Keratinocyte (primary cell): ENCODE data around the gene OTUD5. TPM values are rescaled to one million over a fixed set of nuclear protein-coding genes. Genes with fewer than 3 reads are reported as not detected.

Experiments used
- DNase-seq: peaks from one replicate; pipeline ENCODE4 v3.0.0-alpha.2; 2011; ENCODE audit warnings: low read depth, missing footprints, low spot score
- FAIRE-seq: peaks from 2 replicates; lab custom pipeline; 2011; peaks lifted over from hg19 to GRCh38; lab: Jason Lieb, UNC
- H2AFZ ChIP-seq: 2 replicates; pipeline ENCODE4 v1.6.0; 2012; ENCODE audit warnings: low read length, control low read depth, inconsistent platforms; ENCODE audit not compliant: control insufficient read depth
- H3K27ac ChIP-seq: 2 replicates; pipeline ENCODE4 v1.5.1; 2011; ENCODE audit warnings: low read length; ENCODE audit not compliant: control insufficient read depth, insufficient read depth
- H3K27me3 ChIP-seq: 3 replicates; pipeline ENCODE4 v1.6.0; 2011; ENCODE audit warnings: low read length; ENCODE audit not compliant: control insufficient read depth, insufficient read depth; ENCODE audit errors: extremely low read depth
- H3K36me3 ChIP-seq, 2 experiments: 2 replicates in 1 of 2; 3 replicates in 1 of 2; pipeline ENCODE4 v1.5.1; 2011; ENCODE audit warnings: low read length in 2 of 2, mild to moderate bottlenecking in 1 of 2; ENCODE audit not compliant: control insufficient read depth in 2 of 2, insufficient read depth in 2 of 2; ENCODE audit errors: extremely low read depth in 1 of 2
- H3K4me1 ChIP-seq: 3 replicates; pipeline ENCODE4 v1.5.1; 2011; ENCODE audit warnings: low read length; ENCODE audit not compliant: control insufficient read depth, insufficient read depth; ENCODE audit errors: extremely low read depth
- H3K4me2 ChIP-seq: 3 replicates; pipeline ENCODE4 v1.6.0; 2011; ENCODE audit warnings: low read depth, low read length; ENCODE audit not compliant: control insufficient read depth, insufficient read depth; ENCODE audit errors: extremely low read depth
- H3K4me3 ChIP-seq, 3 experiments: fragments of 200-600 bp in 1 of 3; sonication (generic) in 1 of 3; 2 replicates in 2 of 3; 3 replicates in 1 of 3; pipeline ENCODE4 v1.5.1; 2011 to 2016; ENCODE audit warnings: low read length in 3 of 3, mild to moderate bottlenecking in 3 of 3, control low read depth in 2 of 3, inconsistent platforms in 1 of 3, low read depth in 1 of 3, mixed read lengths in 1 of 3, mixed run types in 1 of 3, moderate library complexity in 1 of 3; ENCODE audit not compliant: control insufficient read depth in 2 of 3, insufficient read depth in 2 of 3; ENCODE audit errors: extremely low read depth in 1 of 3
- H3K79me2 ChIP-seq: 2 replicates; pipeline ENCODE4 v1.6.0; 2012; ENCODE audit warnings: low read length; ENCODE audit not compliant: control insufficient read depth, insufficient read depth
- H3K9ac ChIP-seq: 3 replicates; pipeline ENCODE4 v1.6.0; 2011; ENCODE audit warnings: low read length; ENCODE audit not compliant: control insufficient read depth, insufficient read depth; ENCODE audit errors: extremely low read depth
- H3K9me1 ChIP-seq: 3 replicates; pipeline ENCODE4 v1.6.0; 2011; ENCODE audit warnings: low read length; ENCODE audit not compliant: control insufficient read depth, insufficient read depth; ENCODE audit errors: extremely low read depth
- H3K9me3 ChIP-seq: 2 replicates; pipeline ENCODE4 v1.5.1; 2012; ENCODE audit warnings: low read depth, low read length; ENCODE audit not compliant: control insufficient read depth
- H4K20me1 ChIP-seq: 3 replicates; pipeline ENCODE4 v1.6.0; 2011; ENCODE audit warnings: low read length; ENCODE audit not compliant: control insufficient read depth, insufficient read depth; ENCODE audit errors: extremely low read depth
- CTCF ChIP-seq, 3 experiments: IDR thresholded peaks in 1 of 3; conservative IDR thresholded peaks in 1 of 3; optimal IDR thresholded peaks in 1 of 3; 2 replicates in 2 of 3; 3 replicates in 1 of 3; pipeline versions ENCODE3 to v1.5.1; 2011; ENCODE audit warnings: low read length in 3 of 3, mild to moderate bottlenecking in 3 of 3, moderate library complexity in 2 of 3, control low read depth in 1 of 3, inconsistent platforms in 1 of 3; ENCODE audit not compliant: insufficient read depth in 2 of 3; ENCODE audit errors: extremely low read depth in 1 of 3
- EZH2 ChIP-seq: IDR thresholded peaks from one replicate; pipeline ENCODE4 v1.6.1; 2012; ENCODE audit warnings: inconsistent platforms, mild to moderate bottlenecking, low read length, moderate library complexity
- dilution Hi-C: fragments of 300-500 bp; cut with MboI; formaldehyde crosslinking; loops from one replicate; pipeline ENCODE4 v1.7.0; 2020; ENCODE audit warnings: low sequenced_read_pairs; ENCODE audit not compliant: extremely low pct_ligation_motif_present
- polyA plus RNA-seq, 5 experiments: library from polyadenylated mRNA; depleted of rRNA in 3 of 5; stranded (reverse) in 3 of 5; stranded (forward) in 1 of 5; unstranded in 1 of 5; fragments of >200 nt; gene quantifications; 1 replicate in 1 of 5; 2 replicates in 3 of 5; 3 replicates in 1 of 5; pipeline versions ENCODE4 v1.2.1 to v1.2.3, GENCODE V29; 2011 to 2012; ENCODE audit warnings: missing spikeins in 2 of 5, low read depth in 1 of 5, low replicate concordance in 1 of 5

Gene OTUD5
- polyA plus RNA-seq, 1 donor (not counting 4 experiments of a cell fraction or from before 2014, with no cell fraction given): 40.3 TPM

DNA sequence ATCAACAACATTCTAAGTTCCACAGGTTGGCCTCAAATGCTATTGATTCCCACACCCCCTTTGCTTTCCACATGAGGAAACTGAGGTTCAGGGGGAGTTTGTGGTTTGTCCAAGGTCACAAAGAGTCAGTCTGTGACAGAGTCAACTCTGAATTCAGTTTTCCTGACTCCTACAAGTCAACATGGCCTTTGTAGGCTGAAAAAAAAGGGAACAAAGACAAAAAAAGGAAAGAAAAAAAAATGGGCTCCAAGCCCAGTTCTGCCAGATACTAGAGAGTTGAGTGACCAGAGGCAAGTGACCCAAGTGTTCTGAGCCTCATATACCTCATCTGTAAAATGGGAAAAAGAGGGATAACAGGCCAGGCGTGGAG is 22.1 kb downstream of the OTUD5 start:
- Histone ChIP-seq H2AFZ (no peak overlapping the region), H3K4me3 (no peak overlapping the region), H3K27me3 (no peaks in the 10 kb centered on the region), H3K4me1 (no peaks in the 10 kb centered on the region), H4K20me1 (no peaks in the 10 kb centered on the region), H3K79me2 (peaks cover 13% of the 10 kb centered on the region), H3K36me3 (peaks cover 3 to 4% of the 10 kb centered on the region in 2 experiments), H3K27ac (no peak overlapping the region), H3K9me1 (no peaks in the 10 kb centered on the region), H3K9ac (no peak overlapping the region), H3K9me3 (no peaks in the 10 kb centered on the region), H3K4me2 (no peak overlapping the region)
- no peak for FAIRE-seq
- DNase-seq: no peak
- TF ChIP-seq CTCF (optimal IDR thresholded peaks at IDR 0.05 in 1 of 3, IDR thresholded peaks at IDR 0.05 in 1 of 3, conservative IDR thresholded peaks at IDR 0.05 in 1 of 3; ENCODE audit: extremely low read depth in 1 of 3, insufficient read depth in 2 of 3, low read length in 3 of 3) (no peak), EZH2 (no peak)
- dilution Hi-C loops: no loop called here

- no peak overlapping the region for H3K27ac ChIP-seq
- H4K20me1 ChIP-seq: no peaks in the 10 kb centered on the region
- FAIRE-seq: no peak
- no peak for DNase-seq
- H3K4me2 ChIP-seq: no peak overlapping the region
- H3K4me3 ChIP-seq: no peak overlapping the region
- H3K36me3 ChIP-seq: peaks cover under 1 to 4% of the 10 kb centered on the region in 2 experiments
- H3K9me1 ChIP-seq: no peaks in the 10 kb centered on the region
- H3K27me3 ChIP-seq: no peaks in the 10 kb centered on the region
- H2AFZ ChIP-seq: no peak overlapping the region
- TF ChIP-seq EZH2 (no peak), CTCF (optimal IDR thresholded peaks at IDR 0.05 in 1 of 3, IDR thresholded peaks at IDR 0.05 in 1 of 3, conservative IDR thresholded peaks at IDR 0.05 in 1 of 3; ENCODE audit: extremely low read depth in 1 of 3, insufficient read depth in 2 of 3, low read length in 3 of 3) (no peak)
- H3K9ac ChIP-seq: no peak overlapping the region
- peaks cover 7% of the 10 kb centered on the region for H3K79me2 ChIP-seq
- no peaks in the 10 kb centered on the region for H3K4me1 ChIP-seq
- no peaks in the 10 kb centered on the region for H3K9me3 ChIP-seq
- dilution Hi-C loops: no loop called here
Observed at GRCh38 chrX:48934581-48935300, 22.7 kb downstream of the OTUD5 start.
